Measurements from ENCODE around the gene GDF2. TPM values are rescaled to one million over a fixed set of nuclear protein-coding genes. Genes with fewer than 3 reads are reported as not detected.

Gene GDF2
- total and polyA plus RNA-seq, 2 experiments from 2014 or later, result not detected

DNA sequence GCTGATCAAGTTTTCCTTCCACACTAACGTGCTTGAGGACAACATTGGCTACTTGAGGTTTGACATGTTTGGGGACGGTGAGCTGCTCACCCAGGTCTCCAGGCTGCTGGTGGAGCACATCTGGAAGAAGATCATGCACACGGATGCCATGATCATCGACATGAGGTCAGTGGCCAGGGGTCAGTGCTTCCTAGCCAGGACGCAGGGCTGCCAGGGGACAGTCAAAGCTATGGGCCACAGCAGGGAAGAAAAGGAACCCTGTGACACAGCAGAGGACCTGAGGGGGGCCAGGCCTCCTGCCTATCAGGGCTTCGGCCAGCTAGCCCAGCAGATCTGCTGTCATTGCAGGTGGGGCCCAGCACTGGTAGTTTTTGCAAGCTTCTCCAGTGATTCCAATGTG lies 31.1 kb downstream of the GDF2 start (continued):
- TF ChIP-seq, protein P1, sequence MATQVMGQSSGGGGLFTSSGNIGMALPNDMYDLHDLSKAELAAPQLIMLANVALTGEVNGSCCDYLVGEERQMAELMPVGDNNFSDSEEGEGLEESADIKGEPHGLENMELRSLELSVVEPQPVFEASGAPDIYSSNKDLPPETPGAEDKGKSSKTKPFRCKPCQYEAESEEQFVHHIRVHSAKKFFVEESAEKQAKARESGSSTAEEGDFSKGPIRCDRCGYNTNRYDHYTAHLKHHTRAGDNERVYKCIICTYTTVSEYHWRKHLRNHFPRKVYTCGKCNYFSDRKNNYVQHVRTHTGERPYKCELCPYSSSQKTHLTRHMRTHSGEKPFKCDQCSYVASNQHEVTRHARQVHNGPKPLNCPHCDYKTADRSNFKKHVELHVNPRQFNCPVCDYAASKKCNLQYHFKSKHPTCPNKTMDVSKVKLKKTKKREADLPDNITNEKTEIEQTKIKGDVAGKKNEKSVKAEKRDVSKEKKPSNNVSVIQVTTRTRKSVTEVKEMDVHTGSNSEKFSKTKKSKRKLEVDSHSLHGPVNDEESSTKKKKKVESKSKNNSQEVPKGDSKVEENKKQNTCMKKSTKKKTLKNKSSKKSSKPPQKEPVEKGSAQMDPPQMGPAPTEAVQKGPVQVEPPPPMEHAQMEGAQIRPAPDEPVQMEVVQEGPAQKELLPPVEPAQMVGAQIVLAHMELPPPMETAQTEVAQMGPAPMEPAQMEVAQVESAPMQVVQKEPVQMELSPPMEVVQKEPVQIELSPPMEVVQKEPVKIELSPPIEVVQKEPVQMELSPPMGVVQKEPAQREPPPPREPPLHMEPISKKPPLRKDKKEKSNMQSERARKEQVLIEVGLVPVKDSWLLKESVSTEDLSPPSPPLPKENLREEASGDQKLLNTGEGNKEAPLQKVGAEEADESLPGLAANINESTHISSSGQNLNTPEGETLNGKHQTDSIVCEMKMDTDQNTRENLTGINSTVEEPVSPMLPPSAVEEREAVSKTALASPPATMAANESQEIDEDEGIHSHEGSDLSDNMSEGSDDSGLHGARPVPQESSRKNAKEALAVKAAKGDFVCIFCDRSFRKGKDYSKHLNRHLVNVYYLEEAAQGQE (IDR thresholded peaks at IDR 0.05; ENCODE audit: unreplicated experiment), result no peak
- TF ChIP-seq JUNB (IDR thresholded peaks at IDR 0.05; ENCODE audit: unreplicated experiment), result no peak
- TF ChIP-seq ZNF114 (CRISPR knock-in tag; IDR thresholded peaks at IDR 0.05), result no peak
- no peak for TF ChIP-seq STAT1 (IDR thresholded peaks at IDR 0.05; ENCODE audit: unreplicated experiment)

DNA sequence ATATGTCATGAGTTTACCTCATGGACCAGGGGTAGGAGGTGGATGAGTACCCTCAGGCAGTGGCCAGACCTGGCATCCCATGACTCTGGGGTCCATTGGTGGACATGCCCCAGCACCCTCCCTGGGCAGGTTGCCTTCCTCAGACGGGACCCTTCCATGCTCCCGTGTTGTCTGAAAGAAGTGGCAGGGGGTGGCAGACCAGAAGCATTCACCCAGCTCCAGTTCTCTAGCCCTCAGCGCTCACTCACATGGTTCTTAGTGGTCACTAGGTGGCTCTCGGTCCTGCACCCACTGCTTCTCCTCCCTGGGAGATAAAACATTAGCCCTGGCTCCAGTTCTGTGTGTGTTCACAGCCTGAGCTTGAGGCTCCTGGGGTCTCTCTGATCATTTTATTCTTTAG lies 31.9 kb downstream of the GDF2 start:
- no peaks in the 10 kb centered on the region for H4K20me1 ChIP-seq (replicated peaks; ENCODE audit: insufficient read depth)
- H3K36me3 ChIP-seq (ENCODE audit: insufficient read depth), result no peaks in the 10 kb centered on the region
- H3K4me2 ChIP-seq, result no peak overlapping the region
- no peaks in the 10 kb centered on the region for H3K4me1 ChIP-seq (ENCODE audit: insufficient read depth)
- Mint-ChIP-seq H3K9me3 (no peaks in the 10 kb centered on the region), H3K4me3 (no peak overlapping the region), H3K27me3 (ENCODE audit: insufficient read depth, low read depth, poor library complexity) (peaks cover 8% of the 10 kb centered on the region), H3K36me3 (ENCODE audit: low read depth) (no peaks in the 10 kb centered on the region), H3K4me1 (no peaks in the 10 kb centered on the region), H3K27ac (no peak overlapping the region)
- TF ChIP-seq, protein P2, sequence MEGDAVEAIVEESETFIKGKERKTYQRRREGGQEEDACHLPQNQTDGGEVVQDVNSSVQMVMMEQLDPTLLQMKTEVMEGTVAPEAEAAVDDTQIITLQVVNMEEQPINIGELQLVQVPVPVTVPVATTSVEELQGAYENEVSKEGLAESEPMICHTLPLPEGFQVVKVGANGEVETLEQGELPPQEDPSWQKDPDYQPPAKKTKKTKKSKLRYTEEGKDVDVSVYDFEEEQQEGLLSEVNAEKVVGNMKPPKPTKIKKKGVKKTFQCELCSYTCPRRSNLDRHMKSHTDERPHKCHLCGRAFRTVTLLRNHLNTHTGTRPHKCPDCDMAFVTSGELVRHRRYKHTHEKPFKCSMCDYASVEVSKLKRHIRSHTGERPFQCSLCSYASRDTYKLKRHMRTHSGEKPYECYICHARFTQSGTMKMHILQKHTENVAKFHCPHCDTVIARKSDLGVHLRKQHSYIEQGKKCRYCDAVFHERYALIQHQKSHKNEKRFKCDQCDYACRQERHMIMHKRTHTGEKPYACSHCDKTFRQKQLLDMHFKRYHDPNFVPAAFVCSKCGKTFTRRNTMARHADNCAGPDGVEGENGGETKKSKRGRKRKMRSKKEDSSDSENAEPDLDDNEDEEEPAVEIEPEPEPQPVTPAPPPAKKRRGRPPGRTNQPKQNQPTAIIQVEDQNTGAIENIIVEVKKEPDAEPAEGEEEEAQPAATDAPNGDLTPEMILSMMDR (conservative IDR thresholded peaks at IDR 0.05; ENCODE audit: low read depth in 2 of 2), result peak in 1 of 2 experiments; percentile 45; a peak in 2 of 4 replicates
- TF ChIP-seq EZH2phosphoT487 (IDR thresholded peaks at IDR 0.05; ENCODE audit: unreplicated experiment), result no peak
- TF ChIP-seq STAT1 (IDR thresholded peaks at IDR 0.05; ENCODE audit: unreplicated experiment), result no peak
- TF ChIP-seq, protein P1 (IDR thresholded peaks at IDR 0.05; ENCODE audit: unreplicated experiment), result no peak
- TF ChIP-seq EZH2 (IDR thresholded peaks at IDR 0.05; ENCODE audit: low read depth, unreplicated experiment), result no peak
- no peaks in the 10 kb centered on the region for H3K79me2 ChIP-seq (replicated peaks; ENCODE audit: insufficient read depth)
- no peak overlapping the region for H3K27ac ChIP-seq (ENCODE audit: low read depth)
- DNase-seq (ENCODE audit: low spot score) (no peak), ATAC-seq (peak; percentile 39; the same call in 2 of the 3 replicates)
- H2AFZ ChIP-seq, result no peak overlapping the region
- no peaks in the 10 kb centered on the region for H3K9me2 ChIP-seq (ENCODE audit: insufficient read depth)
- H3K27me3 ChIP-seq (ENCODE audit: insufficient read depth), result no peaks in the 10 kb centered on the region
- H3F3A ChIP-seq (replicated peaks; ENCODE audit: low read depth), result no peaks in the 10 kb centered on the region
- no peak overlapping the region for H3K4me3 ChIP-seq

Measured in GM23338 (cell line).